Right hindlimb (tissue), 1 donor: ENCODE results near the gene TOGARAM1.

Source experiments
- DNase-seq: peaks from one replicate; pipeline ENCODE4 v3.0.0-alpha.2; 2018

The TOGARAM1 gene

DNA sequence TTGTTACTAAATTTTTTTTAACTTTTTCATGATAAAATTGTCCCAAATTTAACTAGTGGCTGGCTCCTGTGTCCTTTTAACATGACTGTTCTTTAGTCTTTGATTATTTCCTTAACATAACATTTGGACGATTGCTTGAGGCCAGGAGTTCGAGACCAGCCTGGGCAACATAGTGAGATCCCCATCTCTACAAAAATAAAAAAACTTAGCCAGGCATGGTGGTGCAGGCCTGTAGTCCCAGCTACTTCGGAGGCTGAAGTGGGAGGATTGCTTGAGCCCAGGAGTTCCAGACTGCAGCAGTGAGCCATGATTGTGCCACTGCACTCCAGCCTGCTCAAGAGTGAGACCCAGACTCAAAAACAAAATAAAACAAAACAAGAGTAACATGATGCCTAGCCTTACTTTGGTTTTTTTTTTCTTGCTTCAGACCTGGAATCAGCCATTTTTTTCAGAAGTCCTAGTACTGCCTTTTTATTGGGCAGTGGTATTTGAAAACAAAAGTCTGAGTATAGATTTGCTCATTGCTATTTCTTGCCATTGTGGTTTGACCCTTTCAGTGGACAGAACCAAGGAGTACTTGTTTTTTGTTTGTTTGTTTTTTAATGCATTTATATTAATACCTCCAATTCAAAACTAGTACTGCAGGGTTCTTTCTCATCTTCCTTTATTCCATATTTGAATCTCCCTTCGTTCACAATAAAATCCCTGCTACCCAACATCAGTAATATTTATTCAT, 4.8 kb downstream of the TOGARAM1 start:
- DNase-seq, result no peak

DNA sequence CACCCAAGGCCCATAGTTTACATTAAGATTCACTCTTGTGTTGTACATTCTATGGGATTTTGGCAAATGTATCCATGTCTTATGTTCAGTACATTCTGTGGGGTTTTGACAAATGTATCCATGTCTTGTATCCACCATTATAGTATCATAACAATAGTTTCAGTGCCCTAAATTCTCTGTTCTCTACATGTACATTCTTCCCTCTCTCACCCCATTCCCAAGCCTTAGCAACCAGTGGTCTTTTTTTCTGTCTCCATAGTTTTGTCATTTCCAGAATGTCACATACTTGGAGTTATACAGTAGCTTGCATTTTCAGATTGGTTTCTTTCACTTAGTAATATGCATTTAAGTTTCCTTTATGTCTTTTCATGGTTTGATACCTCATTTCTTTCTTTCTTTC, 6.7 kb downstream of the TOGARAM1 start:
- no peak for DNase-seq

DNA sequence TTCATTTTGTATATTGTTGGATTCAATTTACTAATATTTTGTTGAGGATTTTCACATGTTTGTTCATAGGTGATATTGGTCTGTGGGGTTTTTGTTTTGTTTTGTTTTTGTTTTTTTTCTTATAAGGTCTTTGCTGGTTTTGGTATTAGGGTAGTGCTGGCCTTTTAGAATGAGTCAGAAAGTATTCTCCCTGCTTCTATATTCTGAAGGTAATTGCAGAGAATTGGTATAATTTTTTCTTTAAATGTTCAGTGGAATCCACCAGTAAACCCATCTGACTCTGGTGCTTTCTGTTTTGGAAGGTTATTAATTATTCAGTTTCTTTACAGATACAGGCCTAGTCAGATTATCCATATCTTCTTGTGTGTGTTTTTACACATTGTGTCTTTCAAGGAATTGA, 8.9 kb downstream of the TOGARAM1 start:
- no peak for DNase-seq

DNA sequence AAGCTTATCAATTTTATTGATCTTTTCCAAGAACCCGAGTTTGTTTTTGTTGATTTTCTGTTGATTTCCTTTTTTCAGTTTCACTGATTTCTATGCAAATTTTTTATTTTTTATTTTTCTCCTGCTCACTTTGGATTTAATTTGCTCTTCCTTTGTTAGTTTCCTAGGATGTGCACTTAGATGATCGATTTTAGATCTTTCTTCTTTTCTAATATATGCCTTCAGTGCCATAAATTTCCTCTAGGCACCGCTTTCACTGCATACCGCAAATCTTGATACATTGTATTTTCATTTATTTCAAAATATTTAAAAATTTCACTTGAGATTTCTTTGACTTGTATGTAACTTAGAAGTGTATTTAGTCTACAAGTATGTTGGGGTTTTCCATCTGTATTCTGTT, 9.5 kb downstream of the TOGARAM1 start:
- DNase-seq, result no peak

DNA sequence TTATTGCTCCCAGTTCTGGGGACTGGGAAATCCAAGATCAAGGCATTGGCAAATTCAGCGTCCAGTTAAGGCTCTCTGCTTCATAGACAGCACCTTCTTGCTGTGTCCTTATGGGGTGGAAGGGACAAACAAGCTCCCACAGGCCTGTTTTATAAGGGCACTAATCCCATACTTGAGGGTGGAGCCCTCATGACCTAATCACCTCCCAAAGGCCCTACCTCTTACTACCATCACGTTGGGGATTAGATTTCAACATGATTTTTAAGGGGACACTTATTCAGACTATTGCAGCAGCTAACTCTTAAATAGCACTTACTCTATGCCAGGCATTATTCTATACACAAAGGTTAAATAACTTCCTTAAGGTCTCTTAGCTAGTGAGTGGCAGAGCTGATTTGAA, 17.3 kb downstream of the TOGARAM1 start:
- no peak for DNase-seq

DNA sequence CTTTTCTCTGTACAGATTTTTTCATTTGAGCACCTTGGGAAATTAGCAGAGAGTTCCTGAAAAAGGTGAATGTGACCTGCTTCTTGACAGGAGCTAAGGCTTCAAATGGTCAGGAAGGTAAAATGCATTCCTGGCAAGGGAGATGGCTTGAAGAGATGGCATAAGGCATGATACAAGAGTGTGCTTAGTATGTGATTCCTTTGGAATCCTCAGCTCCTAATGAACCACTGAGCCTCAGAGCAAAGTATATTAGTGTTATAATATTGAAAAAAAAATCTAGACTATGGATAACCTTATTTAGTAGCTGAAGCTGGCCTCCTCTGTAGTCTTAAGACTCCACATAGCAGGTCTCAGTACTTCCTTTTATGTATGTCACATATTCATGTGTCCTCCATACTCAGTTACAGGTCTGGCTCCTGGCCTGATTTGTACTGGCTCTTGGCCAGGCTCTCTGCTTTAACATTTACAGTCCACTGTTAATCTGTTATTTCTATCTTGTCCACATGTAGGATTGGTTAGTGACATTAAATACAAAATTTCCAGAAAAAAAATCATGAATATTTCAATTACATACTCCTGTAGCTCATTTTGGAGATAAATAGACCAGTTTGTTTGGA, 17.9 kb downstream of the TOGARAM1 start:
- peak; percentile 65 for DNase-seq

DNA sequence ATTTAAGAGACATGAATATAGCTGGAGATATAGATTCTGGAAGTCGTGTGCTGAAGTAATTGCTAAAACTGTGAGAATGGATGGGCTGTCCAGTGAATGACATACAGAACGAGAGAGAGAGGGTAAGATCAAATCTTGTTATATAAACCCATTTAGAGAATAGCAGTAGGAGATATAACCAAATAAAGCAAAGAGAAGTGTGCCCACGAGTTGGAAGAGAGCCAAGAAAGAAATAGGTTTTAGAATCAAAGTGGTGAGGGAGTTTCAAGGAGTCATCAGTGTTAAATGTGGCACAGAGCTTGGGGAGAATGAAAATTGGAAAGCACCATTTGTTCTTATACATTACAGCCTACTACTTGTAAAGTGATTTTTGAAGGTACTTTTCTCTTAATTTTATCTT, 19.2 kb downstream of the TOGARAM1 start:
- DNase-seq, result no peak

DNA sequence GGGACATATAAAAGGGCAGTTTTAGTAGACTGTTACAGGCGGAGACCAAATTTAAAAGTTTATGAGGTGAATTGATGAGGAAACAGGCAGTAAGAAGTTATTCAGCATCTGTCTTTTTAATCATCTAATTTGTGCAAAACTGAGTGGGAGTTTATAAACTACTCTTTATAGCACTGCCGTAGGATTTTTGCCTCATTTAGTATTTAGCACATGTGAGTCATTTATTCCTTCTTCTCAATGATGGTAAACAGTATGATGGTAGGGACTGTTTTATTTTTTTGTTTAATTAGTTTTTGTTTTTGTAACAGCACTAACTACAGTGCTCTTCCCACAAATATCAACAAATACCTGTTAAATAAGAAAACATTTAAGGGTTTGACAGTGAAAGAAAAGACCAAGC, 20.6 kb downstream of the TOGARAM1 start:
- no peak for DNase-seq

DNA sequence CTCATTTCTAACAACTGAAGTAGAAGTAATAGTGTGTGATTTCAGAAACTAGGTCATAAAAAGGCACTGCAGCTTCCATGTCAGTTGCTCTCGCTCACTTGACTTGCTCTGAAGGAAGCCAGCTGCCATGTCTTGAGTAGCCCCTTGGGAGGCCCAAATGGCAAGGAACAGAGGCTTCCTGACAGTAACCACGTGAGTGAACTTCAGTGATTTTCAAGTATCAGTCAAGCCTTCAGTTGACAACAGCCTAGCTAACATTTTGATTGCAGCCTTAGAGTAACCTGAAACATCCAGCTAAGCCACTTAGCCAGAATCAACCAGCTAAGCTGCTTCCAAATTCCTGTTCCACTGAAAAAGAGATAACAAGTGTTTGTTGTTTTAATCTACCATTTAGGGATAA, 26.7 kb downstream of the TOGARAM1 start:
- no peak for DNase-seq

DNA sequence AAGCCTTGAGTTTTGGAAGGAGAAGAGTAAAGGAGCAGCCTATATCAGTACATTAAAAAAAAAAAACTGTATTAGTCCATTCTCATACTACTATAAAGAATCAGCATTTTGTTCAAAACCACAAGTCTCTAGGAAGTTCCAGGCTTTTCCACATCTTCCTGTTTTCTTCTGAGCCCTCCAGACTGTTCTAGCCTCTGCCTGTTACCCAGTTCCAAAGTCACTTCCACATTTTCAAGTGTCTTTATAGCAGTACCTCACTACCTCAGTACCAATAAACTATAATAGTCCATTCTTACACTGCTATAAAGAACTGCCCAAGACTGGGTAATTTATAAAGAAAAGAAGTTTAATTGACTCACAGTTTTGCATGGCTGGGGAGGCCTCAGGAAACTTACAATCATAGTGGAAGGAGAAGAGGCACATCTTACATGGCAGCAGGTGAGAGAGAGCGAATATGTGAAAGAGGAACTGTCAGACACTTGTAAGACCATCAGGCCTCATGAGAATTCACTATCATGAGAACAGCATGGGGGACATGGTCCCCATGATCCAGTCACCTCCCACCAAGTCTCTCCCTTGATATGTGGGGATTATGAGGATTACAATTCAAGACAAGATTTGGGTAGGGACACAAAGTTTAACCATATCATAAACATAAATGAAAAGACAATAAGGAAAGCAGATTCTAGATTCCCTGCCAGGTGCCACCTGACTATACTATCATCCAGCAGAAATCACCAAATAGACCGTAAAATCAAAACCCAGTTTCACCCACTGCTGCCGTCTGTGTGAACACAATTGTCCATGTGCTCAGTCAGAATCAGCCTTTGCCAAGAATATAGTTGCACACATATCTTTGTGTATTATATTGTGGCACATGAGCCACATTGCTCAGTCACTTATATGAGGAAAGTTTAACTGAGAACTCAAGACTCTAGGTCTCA, 27.8 kb downstream of the TOGARAM1 start:
- DNase-seq, result no peak

DNA sequence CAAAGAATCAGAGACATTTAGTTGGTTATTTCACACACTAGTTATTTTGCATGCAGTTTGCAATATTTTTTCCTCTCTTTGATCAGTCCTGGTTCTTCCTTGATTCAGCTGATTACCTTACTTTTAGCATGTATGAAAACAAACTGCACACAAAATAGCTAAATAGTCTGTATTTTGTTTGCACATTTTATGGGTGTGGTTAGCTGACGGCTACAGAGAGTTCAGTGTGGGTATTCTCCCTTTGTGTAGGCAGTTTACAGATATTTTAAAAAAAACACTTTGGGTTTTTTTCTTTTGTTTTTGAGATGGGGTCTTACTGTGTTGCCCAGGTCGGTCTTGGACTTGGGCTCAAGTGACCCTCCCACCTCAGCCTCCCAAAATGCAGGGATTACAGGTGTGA, 28.5 kb downstream of the TOGARAM1 start:
- no peak for DNase-seq

DNA sequence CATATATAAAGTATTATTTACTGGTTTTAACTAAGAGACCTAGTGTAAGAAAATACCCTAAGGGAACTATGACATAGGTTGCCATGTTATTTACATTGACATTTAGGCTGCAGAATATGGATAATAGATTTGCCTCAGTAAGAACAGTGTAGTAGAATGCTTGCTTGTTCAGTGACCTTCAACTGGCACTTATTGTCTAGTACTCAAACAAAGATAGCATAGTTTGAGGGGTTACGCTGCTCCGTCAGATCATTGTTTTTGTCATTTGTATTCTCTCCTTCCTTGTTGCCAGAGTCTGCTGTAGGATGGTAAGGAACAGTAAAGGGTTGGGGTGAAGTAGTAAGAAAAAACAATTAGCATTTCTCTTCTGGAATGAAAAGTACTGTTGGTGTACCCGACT, 33.2 kb downstream of the TOGARAM1 start:
- DNase-seq, result no peak

DNA sequence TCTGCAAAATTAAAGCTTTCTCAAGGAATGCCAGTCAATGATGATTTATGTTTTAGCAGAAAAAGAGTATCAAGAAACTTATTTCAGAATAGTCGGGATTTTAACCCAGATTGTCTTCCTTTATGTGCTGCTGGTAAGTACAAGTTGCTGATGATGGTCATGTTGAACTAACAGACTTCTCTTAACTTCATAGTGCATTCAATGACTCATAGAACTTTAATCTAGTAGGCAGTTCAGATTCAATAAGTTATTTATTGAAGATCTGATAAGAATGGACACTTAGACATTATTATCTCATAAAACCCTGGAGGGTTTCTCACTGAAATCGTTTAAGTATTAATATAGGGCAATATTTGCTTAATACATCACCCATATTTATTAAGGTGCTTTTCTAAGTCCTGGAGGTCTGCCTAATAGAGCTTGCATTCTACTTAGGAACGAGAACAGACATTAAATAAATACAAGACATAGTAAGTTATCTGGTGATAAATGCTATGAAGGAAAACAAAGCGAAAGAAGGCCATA, 33.8 kb downstream of the TOGARAM1 start:
- DNase-seq, result no peak

DNA sequence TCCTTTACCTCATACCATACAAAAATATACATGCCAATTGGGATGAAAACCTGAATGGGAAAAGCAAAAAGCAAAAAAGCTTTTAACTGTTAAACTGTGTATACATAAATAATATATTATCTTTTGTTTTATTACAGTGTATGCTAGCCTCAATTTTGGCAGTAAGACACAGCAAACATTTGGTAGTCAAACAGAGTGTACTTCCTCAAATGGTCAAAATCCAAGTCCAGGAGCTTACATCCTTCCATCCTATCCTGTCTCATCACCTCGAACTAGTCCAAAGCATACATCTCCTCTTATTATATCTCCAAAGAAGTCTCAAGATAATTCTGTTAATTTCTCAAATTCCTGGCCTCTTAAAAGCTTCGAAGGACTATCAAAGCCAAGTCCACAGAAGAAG, 41.9 kb downstream of the TOGARAM1 start:
- DNase-seq, result no peak

DNA sequence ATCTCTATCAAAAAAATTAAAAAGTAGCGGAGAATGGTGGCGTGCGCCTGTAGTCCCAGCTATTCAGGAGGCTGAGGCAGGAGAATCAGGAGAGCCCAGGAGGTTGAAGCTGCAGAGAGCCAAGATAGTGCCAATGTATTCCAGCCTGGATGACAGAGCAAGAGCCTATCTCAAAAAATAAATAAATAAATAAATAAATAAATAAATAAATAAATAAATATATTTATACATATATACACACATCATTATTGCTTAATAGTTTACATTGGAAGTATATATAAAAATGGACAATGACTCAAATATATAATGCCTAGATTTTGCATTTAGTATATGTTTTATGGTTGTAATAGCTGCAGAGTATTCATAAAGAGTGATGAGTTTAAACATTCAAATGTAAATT, 53.1 kb downstream of the TOGARAM1 start:
- no peak for DNase-seq

DNA sequence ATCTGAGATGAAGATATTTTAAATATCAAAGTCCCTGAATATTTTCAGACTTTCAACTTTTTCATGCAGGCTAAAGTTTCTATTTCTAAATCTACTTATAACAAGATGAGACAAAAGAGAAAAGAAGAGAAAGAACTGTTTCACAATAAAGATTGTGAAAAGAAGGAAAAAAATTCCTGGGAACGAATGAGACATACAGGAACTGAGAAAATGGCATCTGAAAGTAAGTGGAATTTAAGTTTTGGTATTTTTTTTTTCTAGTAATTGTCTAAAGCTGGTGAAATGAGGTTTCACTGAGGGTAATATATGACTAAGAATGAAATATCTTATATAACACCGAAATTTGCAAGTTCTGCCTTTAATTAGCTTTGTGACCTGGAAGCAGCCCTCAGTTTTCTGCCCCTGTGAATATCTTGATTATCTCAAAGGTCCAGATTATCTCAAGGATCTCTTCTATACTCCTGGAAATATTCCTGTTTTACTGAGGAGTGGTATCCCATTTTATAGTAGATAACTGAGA, 66.2 kb downstream of the TOGARAM1 start:
- no peak for DNase-seq

DNA sequence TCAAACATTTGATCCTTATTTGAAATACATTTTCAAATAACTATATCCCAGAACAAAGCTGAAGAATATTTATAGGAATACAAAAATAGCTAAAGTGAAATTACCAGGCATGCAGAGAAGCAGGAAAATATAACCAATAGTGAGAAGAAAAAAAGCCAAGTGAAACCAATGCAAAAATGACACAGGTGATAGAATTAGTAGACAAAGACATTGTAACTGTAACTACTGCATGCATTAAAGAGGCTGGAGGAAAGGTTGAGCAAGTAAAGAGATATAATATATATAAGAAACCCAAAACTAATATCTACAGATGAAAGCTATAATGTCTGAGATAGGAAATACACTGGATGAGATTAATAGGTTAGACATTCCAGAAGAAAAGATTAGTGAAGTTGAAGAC, 72.7 kb downstream of the TOGARAM1 start:
- DNase-seq, result no peak

DNA sequence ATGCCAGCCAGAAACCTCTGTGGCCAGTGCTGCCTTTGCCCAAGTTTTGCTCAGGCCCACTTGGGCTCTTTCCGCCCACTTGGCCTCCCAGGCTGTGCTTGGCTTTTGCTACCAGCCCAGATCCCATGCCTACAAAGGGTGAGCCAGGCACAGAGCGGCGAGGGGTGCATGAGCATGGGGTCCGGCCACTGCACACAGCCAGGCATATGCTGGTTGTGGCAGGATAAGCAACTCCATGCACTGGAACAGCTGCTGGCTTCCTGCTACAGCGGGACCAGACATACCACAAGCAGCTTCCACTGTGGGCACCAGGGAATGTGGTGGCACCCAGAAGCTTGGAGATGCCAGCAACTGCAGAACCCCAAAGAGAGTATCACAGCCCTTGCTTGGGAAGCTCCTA, 76.3 kb downstream of the TOGARAM1 start:
- no peak for DNase-seq

DNA sequence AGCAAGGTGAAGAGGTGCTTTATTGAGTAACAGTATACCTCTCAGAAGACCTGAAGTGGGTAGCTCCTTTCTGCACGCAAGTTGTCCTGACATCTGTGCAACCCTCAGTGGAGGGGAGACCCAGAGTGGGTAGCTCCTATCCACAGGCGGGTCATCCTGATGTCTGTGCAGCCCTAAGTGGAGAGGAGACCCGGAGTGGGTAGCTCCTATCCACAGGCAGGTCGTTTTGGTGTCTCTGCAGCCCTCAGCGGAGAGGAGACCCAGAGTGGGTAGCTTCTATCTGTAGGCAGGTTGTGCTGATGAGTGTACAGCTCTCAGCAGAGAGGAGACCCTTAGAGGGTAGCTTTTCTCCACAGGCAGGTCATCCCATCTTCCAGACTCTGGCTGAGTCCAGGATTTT, 76.9 kb downstream of the TOGARAM1 start:
- no peak for DNase-seq

DNA sequence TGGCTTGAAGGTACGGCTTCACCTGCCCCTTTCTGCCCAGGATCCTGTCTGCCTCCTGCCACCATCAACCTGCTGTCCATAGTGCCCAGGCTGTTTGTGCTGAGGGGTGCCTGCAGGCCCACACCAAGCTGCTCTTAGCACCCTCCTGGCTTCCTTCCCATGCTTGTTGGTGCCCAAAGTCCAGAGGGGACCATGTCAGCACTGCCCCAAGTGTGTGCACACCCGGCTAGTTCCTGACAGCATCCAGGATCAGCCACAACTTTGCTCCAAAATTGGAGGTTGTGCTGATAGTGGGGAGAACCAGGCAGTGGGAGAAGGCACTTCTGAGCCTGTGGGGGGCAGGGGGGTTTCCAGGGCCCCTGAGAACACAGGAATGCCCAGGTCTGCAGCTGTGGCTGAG, 77.4 kb downstream of the TOGARAM1 start:
- no peak for DNase-seq

DNA sequence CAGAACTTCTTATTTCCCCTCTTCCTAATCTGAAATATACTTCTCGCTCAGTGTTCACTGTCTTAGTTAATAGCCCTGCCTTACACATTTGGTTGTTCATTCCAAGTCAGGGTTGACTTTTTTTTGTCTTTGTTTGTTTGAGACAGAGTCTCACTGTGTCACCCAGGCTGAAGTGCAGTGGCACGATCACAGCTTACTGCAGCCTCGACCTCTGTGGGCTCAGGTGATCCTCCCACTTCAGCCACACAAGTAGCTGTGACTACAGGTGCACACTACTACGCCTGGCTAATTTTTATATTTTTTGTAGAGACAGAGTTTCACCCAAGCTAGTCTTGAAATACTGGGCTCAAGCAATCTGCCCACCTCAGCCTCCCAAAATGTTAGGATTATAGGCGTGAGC, 79.7 kb downstream of the TOGARAM1 start:
- DNase-seq, result no peak

DNA sequence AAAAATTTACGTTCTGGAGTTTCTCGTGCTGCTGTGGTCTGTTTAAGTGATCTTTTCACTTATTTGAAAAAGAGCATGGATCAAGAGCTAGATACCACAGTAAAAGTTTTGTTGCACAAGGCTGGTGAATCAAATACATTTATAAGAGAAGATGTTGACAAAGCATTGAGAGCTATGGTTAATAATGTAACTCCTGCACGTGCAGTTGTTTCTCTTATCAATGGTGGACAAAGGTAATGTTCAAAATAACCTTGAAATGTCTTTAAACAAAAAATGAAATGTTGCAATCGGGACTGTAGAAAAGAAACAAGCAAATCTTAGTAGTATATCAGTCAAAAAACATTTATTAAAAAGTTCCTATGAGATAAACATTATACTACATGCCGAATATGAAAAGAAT, 82.6 kb downstream of the TOGARAM1 start:
- DNase-seq, result no peak

DNA sequence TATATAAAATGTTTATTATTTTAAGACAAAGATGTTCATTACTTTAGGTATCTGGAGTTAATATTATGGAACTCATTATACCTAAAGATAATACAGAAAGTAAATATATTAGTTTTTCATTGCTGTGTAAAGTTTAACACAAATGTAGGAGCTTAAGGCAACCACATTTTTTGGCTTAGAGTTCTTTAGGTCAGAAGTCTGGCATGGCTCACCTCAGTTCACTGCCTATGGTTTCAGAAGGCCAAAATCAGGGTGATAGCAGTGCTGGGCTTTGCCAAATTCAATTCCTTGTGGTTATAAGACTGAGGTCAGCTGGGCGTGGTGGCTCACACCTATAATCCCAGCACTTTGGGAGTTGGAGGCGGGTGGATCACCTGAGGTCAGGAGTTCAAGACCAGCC, 86.4 kb downstream of the TOGARAM1 start:
- no peak for DNase-seq
